Measurements from ENCODE around the gene GALNT7.

DNA sequence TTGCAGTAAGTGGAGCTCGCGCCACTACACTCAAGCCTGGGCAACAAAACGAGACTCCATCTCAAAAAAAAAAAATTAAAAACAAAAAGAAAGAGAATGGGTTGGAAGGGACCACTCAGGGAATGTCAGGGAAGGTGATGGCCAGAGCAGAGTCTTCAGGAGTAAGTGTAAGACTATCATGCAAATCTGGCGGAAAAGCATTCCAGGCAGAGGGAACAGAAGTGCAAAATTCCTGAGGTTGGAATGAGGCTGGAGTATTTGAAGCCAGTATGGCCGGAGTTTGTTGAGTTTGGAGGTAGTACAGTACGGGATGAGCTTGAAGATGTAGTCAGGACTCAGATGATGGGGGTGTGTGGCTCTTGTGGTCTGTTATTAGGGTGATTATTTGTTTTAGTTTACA is 7.4 kb downstream of the GALNT7 start:
- TF ChIP-seq RAD51 (IDR thresholded peaks at IDR 0.05; ENCODE audit: borderline replicate concordance) (no peak), ZKSCAN1 (IDR thresholded peaks at IDR 0.05; ENCODE audit: low read length) (no peak), TAF1 (CRISPR knock-in tag; IDR thresholded peaks at IDR 0.05) (no peak), ZSCAN25 (CRISPR knock-in tag; IDR thresholded peaks at IDR 0.05) (no peak)

Data from HepG2 (cell line).